ENCODE data around the gene BCR. TPM values are rescaled to one million over a fixed set of nuclear protein-coding genes. Genes with fewer than 3 reads are reported as not detected.
A peak's percentile ranks its signal among the peaks of the same experiment; 100 is the strongest.

The BCR gene
- total RNA-seq, 1 experiment from 2014 or later, result 77.0 TPM

DNA sequence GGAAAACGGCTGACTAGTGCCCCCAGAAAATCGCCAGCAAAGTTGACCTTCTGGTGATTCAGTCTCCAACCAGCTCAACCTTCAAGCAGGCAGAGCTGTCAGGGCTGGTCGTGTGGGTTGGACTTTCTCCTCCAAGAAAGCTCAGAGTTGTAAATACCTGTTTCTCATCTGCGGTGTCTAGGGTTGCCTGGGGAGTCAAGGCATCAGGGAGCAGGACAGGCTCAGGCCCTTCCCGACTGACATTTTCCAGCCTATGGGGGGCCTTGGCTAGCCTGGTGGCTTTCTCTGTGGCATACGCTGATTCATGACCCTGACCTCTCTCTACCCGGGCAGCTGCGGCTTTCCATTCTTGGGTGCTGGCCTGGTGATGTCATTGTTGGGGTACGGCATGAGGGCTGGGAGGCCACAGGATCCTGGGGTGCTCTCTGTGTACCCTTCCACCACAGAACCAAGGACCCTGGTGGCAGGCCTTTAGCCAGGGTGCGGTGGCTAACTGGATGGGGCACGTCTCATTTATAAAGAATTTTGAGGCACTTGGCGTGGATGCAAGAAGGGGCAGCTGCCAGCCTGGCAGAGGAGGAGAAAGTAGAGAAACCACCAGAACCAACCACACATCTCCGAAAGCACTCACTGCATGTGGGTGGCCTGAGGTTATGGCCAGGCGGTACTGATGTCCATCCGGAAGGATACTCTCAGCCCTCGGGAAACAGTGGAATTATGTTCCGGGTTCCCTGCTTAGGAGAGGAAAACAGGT lies 64.9 kb downstream of the BCR start:
- H3K79me2 ChIP-seq (ENCODE audit: insufficient read depth, low read length), result peaks cover 25% of the 10 kb centered on the region; the same call in 1 of the 2 replicates
- H3K9ac ChIP-seq (ENCODE audit: extremely low read depth, insufficient read length, low read length), result no peak overlapping the region
- H3K14ac ChIP-seq (ENCODE audit: insufficient read depth, low read length), result no peak overlapping the region
- H2AFZ ChIP-seq (ENCODE audit: low read length), result no peak overlapping the region
- no CpG with 5 or more reads among the region's 17 CpGs for WGBS (ENCODE audit: extremely low coverage, insufficient read length, low lambda C conversion rate)
- H2BK15ac ChIP-seq (ENCODE audit: low read depth, low read length), result no peak overlapping the region
- H2BK5ac ChIP-seq (ENCODE audit: insufficient read length, low read length), result no peak overlapping the region
- H2BK120ac ChIP-seq (ENCODE audit: low read depth, low read length, poor library complexity, severe bottlenecking), result no peak overlapping the region
- peaks cover 33% of the 10 kb centered on the region for H3K4me1 ChIP-seq (ENCODE audit: insufficient read depth, low read length)
- H2AK5ac ChIP-seq (ENCODE audit: insufficient read length, low read length), result no peak overlapping the region
- H3K36me3 Mint-ChIP-seq (ENCODE audit: insufficient read depth in 1 of 3, low read depth in 3 of 3), result peaks cover 2 to 13% (median 10%) of the 10 kb centered on the region in 3 experiments
- peak overlapping the region; percentile 78 to 96 (median 80); a peak in 6 of 7 replicates for H3K27ac Mint-ChIP-seq
- no peak for DNase-seq
- no peak overlapping the region; a peak in 1 of 5 replicates for H3K4me3 Mint-ChIP-seq
- H3K9me3 Mint-ChIP-seq, result no peaks in the 10 kb centered on the region; a peak in 1 of 5 replicates
- no peaks in the 10 kb centered on the region for H4K20me1 ChIP-seq (ENCODE audit: control insufficient read depth, insufficient read depth, insufficient read length)
- H3K56ac ChIP-seq (ENCODE audit: insufficient read length, low read depth, low read length), result no peak overlapping the region
- no peaks in the 10 kb centered on the region for H3K27me3 ChIP-seq (ENCODE audit: insufficient read depth, low read length)
- H2BK20ac ChIP-seq (ENCODE audit: low read depth, low read length, poor library complexity, severe bottlenecking), result no peak overlapping the region
- H3K79me1 ChIP-seq (ENCODE audit: insufficient read depth, low read depth, low read length, poor library complexity, severe bottlenecking), result peaks cover 11% of the 10 kb centered on the region
- H3K4me2 ChIP-seq (ENCODE audit: insufficient read depth, insufficient read length, low read length), result no peak overlapping the region
- no peak overlapping the region for H3K23ac ChIP-seq (ENCODE audit: insufficient read length, low read depth, low read length)
- H3K4ac ChIP-seq (ENCODE audit: low read depth, low read length), result no peak overlapping the region
- H4K5ac ChIP-seq (ENCODE audit: insufficient read length, low read depth, low read length), result no peak overlapping the region
- no peaks in the 10 kb centered on the region for H3K27me3 Mint-ChIP-seq (ENCODE audit: low read depth)
- no peaks in the 10 kb centered on the region for H3K9me3 ChIP-seq (ENCODE audit: control insufficient read depth, low read depth, low read length)
- no peak overlapping the region for H3K18ac ChIP-seq (ENCODE audit: insufficient read length, low read depth, low read length)
- H4K91ac ChIP-seq (ENCODE audit: insufficient read length, low read depth, low read length), result no peak overlapping the region
- no peak overlapping the region for H2BK12ac ChIP-seq (ENCODE audit: insufficient read length, low read depth, low read length)
- no peak overlapping the region for H3K27ac ChIP-seq (ENCODE audit: insufficient read length, low read depth, low read length)
- peaks cover 86 to 92% of the 10 kb centered on the region in 2 experiments for H3K4me1 Mint-ChIP-seq
- H3T11ph ChIP-seq (ENCODE audit: low read length), result no peak overlapping the region
- H3K23me2 ChIP-seq (ENCODE audit: insufficient read length, low read depth, low read length, poor library complexity, severe bottlenecking), result peaks cover 4% of the 10 kb centered on the region
- no peak overlapping the region for H4K8ac ChIP-seq (replicated peaks; ENCODE audit: insufficient read length, low read depth, low read length)
- TF ChIP-seq, protein P1, sequence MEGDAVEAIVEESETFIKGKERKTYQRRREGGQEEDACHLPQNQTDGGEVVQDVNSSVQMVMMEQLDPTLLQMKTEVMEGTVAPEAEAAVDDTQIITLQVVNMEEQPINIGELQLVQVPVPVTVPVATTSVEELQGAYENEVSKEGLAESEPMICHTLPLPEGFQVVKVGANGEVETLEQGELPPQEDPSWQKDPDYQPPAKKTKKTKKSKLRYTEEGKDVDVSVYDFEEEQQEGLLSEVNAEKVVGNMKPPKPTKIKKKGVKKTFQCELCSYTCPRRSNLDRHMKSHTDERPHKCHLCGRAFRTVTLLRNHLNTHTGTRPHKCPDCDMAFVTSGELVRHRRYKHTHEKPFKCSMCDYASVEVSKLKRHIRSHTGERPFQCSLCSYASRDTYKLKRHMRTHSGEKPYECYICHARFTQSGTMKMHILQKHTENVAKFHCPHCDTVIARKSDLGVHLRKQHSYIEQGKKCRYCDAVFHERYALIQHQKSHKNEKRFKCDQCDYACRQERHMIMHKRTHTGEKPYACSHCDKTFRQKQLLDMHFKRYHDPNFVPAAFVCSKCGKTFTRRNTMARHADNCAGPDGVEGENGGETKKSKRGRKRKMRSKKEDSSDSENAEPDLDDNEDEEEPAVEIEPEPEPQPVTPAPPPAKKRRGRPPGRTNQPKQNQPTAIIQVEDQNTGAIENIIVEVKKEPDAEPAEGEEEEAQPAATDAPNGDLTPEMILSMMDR (conservative IDR thresholded peaks at IDR 0.05), result no peak
